Hepatocyte (in vitro differentiated cells): ENCODE measurements around the gene WSCD2. TPM values are rescaled to one million over a fixed set of nuclear protein-coding genes. Genes with fewer than 3 reads are reported as not detected.

Source experiments
- DNase-seq: peaks from one replicate; pipeline ENCODE4 v3.0.0-alpha.2; 2016; ENCODE audit warnings: low spot score
- H2AFZ ChIP-seq: fragments of 200-600 bp; sonication (generic); 2 replicates; pipeline ENCODE4 v1.6.0; 2016; ENCODE audit warnings: antibody characterized with exemption, mild to moderate bottlenecking
- H3K27ac ChIP-seq: fragments of 200-600 bp; sonication (generic); 2 replicates; pipeline ENCODE4 v1.5.1; 2016; ENCODE audit warnings: mild to moderate bottlenecking
- H3K27me3 ChIP-seq: fragments of 200-600 bp; sonication (generic); 2 replicates; pipeline ENCODE4 v1.6.1; 2016
- H3K36me3 ChIP-seq: fragments of 200-600 bp; sonication (generic); replicated peaks from 2 replicates; pipeline ENCODE4 v1.5.1; 2016; ENCODE audit warnings: low read depth; ENCODE audit not compliant: insufficient read depth
- H3K4me1 ChIP-seq: fragments of 200-600 bp; sonication (generic); 2 replicates; pipeline ENCODE4 v1.5.1; 2016; ENCODE audit warnings: mild to moderate bottlenecking, moderate library complexity; ENCODE audit not compliant: insufficient read depth
- H3K4me2 ChIP-seq: fragments of 200-600 bp; sonication (generic); 2 replicates; pipeline ENCODE4 v1.6.0; 2016
- H3K4me3 ChIP-seq: fragments of 200-600 bp; sonication (generic); 2 replicates; pipeline ENCODE4 v1.5.1; 2016; ENCODE audit warnings: mild to moderate bottlenecking
- H3K79me2 ChIP-seq: fragments of 200-600 bp; sonication (generic); 2 replicates; pipeline ENCODE4 v1.6.0; 2017; ENCODE audit warnings: mild to moderate bottlenecking
- H3K9me2 ChIP-seq: fragments of 200-600 bp; sonication (generic); replicated peaks from 2 replicates; pipeline ENCODE4 v1.6.0; 2017; ENCODE audit warnings: mild to moderate bottlenecking; ENCODE audit not compliant: insufficient read depth
- H3K9me3 ChIP-seq: fragments of 200-600 bp; sonication (generic); 2 replicates; pipeline ENCODE4 v1.5.1; 2016; ENCODE audit warnings: low read depth, mild to moderate bottlenecking
- H4K20me1 ChIP-seq: fragments of 200-600 bp; sonication (generic); 2 replicates; pipeline ENCODE4 v1.6.0; 2016; ENCODE audit warnings: mild to moderate bottlenecking; ENCODE audit not compliant: insufficient read depth, poor library complexity, severe bottlenecking
- CTCF ChIP-seq: fragments of 200-600 bp; sonication (generic); IDR thresholded peaks from 2 replicates; pipeline ENCODE4 v1.5.1; 2016; ENCODE audit warnings: antibody characterized with exemption, mild to moderate bottlenecking; ENCODE audit not compliant: poor library complexity
- EZH2 ChIP-seq: fragments of 200-600 bp; sonication (generic); IDR thresholded peaks from 2 replicates; pipeline ENCODE4 v1.6.1; 2016; ENCODE audit warnings: antibody characterized with exemption, mild to moderate bottlenecking, borderline replicate concordance
- EZH2phosphoT487 ChIP-seq: fragments of 200-600 bp; sonication (generic); IDR thresholded peaks from one replicate; pipeline ENCODE4 v1.6.1; 2018; ENCODE audit warnings: antibody characterized with exemption, mild to moderate bottlenecking, low read depth, moderate library complexity; ENCODE audit not compliant: unreplicated experiment, severe bottlenecking
- WGBS: methylation state at CpG from one replicate; pipeline ENCODE4 v1.1.6; 2016; ENCODE audit warnings: low lambda C conversion rate; ENCODE audit errors: missing lambda C conversion rate; 5-methylcytosine and 5-hydroxymethylcytosine counted together
- polyA plus RNA-seq: library from polyadenylated mRNA; unstranded; fragments of >200 nt; fragmentation: Nextera tagmentation; extraction: Ambion mirVana; gene quantifications from 2 replicates; pipeline ENCODE4 v1.2.1, GENCODE V29; 2016
- total RNA-seq: library from RNA; depleted of rRNA; stranded (reverse); fragments of >200 nt; gene quantifications from 2 replicates; pipeline ENCODE4 v1.2.3, GENCODE V29; 2014

The WSCD2 gene
- total and polyA plus RNA-seq, 2 experiments from 2014 or later = 4.2 to 4.3 TPM

- peaks cover 3% of the 10 kb centered on the region for H3K27me3 ChIP-seq
- H3K4me3 ChIP-seq = no peak overlapping the region
- TF ChIP-seq EZH2 (no peak), EZH2phosphoT487 (no peak), CTCF (no peak)
- H2AFZ ChIP-seq = no peak overlapping the region
- H3K9me2 ChIP-seq = no peaks in the 10 kb centered on the region
- 77% methylated on average over 1 of the region's 1 CpG for whole genome bisulfite sequencing
- H4K20me1 ChIP-seq = no peaks in the 10 kb centered on the region
- H3K36me3 ChIP-seq = no peaks in the 10 kb centered on the region
- H3K4me2 ChIP-seq = no peak overlapping the region
- H3K27ac ChIP-seq = no peak overlapping the region
- no peaks in the 10 kb centered on the region for H3K9me3 ChIP-seq
- no peak for DNase-seq
- H3K79me2 ChIP-seq = no peaks in the 10 kb centered on the region
- H3K4me1 ChIP-seq = no peaks in the 10 kb centered on the region
Observed at GRCh38 chr12:108196319-108196718, 67.2 kb downstream of the WSCD2 start.

- H2AFZ ChIP-seq = no peak overlapping the region
- H3K9me3 ChIP-seq = no peaks in the 10 kb centered on the region
- no peaks in the 10 kb centered on the region for H3K9me2 ChIP-seq
- no peak for DNase-seq
- H3K27me3 ChIP-seq = peaks cover 3% of the 10 kb centered on the region
- H3K36me3 ChIP-seq = no peaks in the 10 kb centered on the region
- no peak overlapping the region for H3K27ac ChIP-seq
- TF ChIP-seq EZH2 (no peak), CTCF (no peak), EZH2phosphoT487 (no peak)
- no peaks in the 10 kb centered on the region for H3K4me1 ChIP-seq
- no peak overlapping the region for H3K4me2 ChIP-seq
- H4K20me1 ChIP-seq = no peaks in the 10 kb centered on the region
- H3K79me2 ChIP-seq = no peaks in the 10 kb centered on the region
- H3K4me3 ChIP-seq = no peak overlapping the region
- WGBS = 100% methylated on average over 2 of the region's 2 CpGs
Observed at GRCh38 chr12:108196921-108197320, 67.8 kb downstream of the WSCD2 start.

DNA sequence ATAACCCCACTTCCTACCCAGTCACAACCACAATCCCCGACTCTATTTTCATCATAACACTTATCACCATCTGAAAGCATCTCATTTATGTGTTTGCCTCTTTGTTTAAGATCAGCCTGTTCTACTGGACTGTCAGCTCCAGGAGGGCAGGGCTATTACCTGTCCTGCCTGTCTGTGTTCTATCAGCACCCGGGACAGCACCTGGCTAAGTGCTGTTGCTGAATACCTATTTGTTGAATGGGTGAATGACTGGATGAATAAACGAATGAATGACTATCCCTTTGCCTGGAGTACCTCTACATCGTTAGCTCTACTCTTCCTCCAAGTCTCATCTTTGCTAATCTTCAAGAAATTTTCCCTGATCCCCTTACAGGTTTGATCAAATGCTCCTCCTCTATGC, 69.0 kb downstream of the WSCD2 start:
- WGBS = 69% methylated on average over 4 of the region's 4 CpGs
- no peaks in the 10 kb centered on the region for H3K9me3 ChIP-seq
- H3K27ac ChIP-seq = no peak overlapping the region
- no peaks in the 10 kb centered on the region for H3K9me2 ChIP-seq
- H3K4me1 ChIP-seq = no peaks in the 10 kb centered on the region
- no peak overlapping the region for H2AFZ ChIP-seq
- no peak overlapping the region for H3K4me3 ChIP-seq
- no peak for TF ChIP-seq CTCF
- no peak for TF ChIP-seq EZH2phosphoT487
- TF ChIP-seq EZH2 = no peak
- no peaks in the 10 kb centered on the region for H4K20me1 ChIP-seq
- no peak overlapping the region for H3K4me2 ChIP-seq
- DNase-seq = no peak
- H3K27me3 ChIP-seq = peaks cover 3% of the 10 kb centered on the region
- H3K36me3 ChIP-seq = no peaks in the 10 kb centered on the region
- no peaks in the 10 kb centered on the region for H3K79me2 ChIP-seq

GRCh38 chr12:108199106-108199505, 70.0 kb downstream of the WSCD2 start:
- H3K27me3 ChIP-seq = peaks cover 3% of the 10 kb centered on the region
- H3K4me1 ChIP-seq = no peaks in the 10 kb centered on the region
- WGBS = 95% methylated on average over 5 of the region's 5 CpGs
- no peak overlapping the region for H3K4me2 ChIP-seq
- no peaks in the 10 kb centered on the region for H3K9me2 ChIP-seq
- no peaks in the 10 kb centered on the region for H3K36me3 ChIP-seq
- H3K9me3 ChIP-seq = no peaks in the 10 kb centered on the region
- TF ChIP-seq CTCF (no peak), EZH2 (no peak), EZH2phosphoT487 (no peak)
- H4K20me1 ChIP-seq = no peaks in the 10 kb centered on the region
- H3K27ac ChIP-seq = no peak overlapping the region
- no peak overlapping the region for H3K4me3 ChIP-seq
- no peaks in the 10 kb centered on the region for H3K79me2 ChIP-seq
- DNase-seq = no peak
- no peak overlapping the region for H2AFZ ChIP-seq
